CD4-positive, alpha-beta T cell treated with Interleukin-4 for 4 hours (primary cell): ENCODE results near the gene GSG1L.

Source experiments
- DNase-seq: peaks from one replicate; pipeline ENCODE4 v3.0.0-alpha.2; 2020

The GSG1L gene

GRCh38 chr16:27932542-27933135, 130.9 kb downstream of the GSG1L start:
- DNase-seq: no peak

- DNase-seq: no peak
Observed at GRCh38 chr16:27929818-27930217, 133.7 kb downstream of the GSG1L start.

- DNase-seq: no peak
Observed at GRCh38 chr16:27928542-27928941, 135.0 kb downstream of the GSG1L start.

- DNase-seq: no peak
Observed at GRCh38 chr16:27927266-27927901, 136.1 kb downstream of the GSG1L start.

- DNase-seq: no peak
Observed at GRCh38 chr16:27925612-27926011, 137.9 kb downstream of the GSG1L start.

GRCh38 chr16:27924411-27925118, 138.9 kb downstream of the GSG1L start:
- DNase-seq: no peak

- DNase-seq: no peak
Observed at GRCh38 chr16:27923751-27924150, 139.8 kb downstream of the GSG1L start.

GRCh38 chr16:27922433-27922832, 141.1 kb downstream of the GSG1L start:
- no peak for DNase-seq

- DNase-seq: no peak
Observed at GRCh38 chr16:27921134-27921533, 142.4 kb downstream of the GSG1L start.

- DNase-seq: no peak
Observed at GRCh38 chr16:27920391-27920891, 143.1 kb downstream of the GSG1L start.

GRCh38 chr16:27918755-27919154, 144.8 kb downstream of the GSG1L start:
- no peak for DNase-seq

- no peak for DNase-seq
Observed at GRCh38 chr16:27917949-27918348, 145.6 kb downstream of the GSG1L start.

GRCh38 chr16:27911486-27911885, 152.0 kb downstream of the GSG1L start:
- no peak for DNase-seq

- DNase-seq: no peak
Observed at GRCh38 chr16:27907457-27907972, 156.0 kb downstream of the GSG1L start.

- DNase-seq: no peak
Observed at GRCh38 chr16:27906883-27907282, 156.6 kb downstream of the GSG1L start.

- DNase-seq: no peak
Observed at GRCh38 chr16:27903046-27903655, 160.4 kb downstream of the GSG1L start.

GRCh38 chr16:27902551-27902950, 161.0 kb downstream of the GSG1L start:
- DNase-seq: no peak

GRCh38 chr16:27901956-27902355, 161.6 kb downstream of the GSG1L start:
- no peak for DNase-seq

GRCh38 chr16:27899736-27900135, 163.8 kb downstream of the GSG1L start:
- DNase-seq: no peak

GRCh38 chr16:27894386-27894785, 169.1 kb downstream of the GSG1L start:
- no peak for DNase-seq

GRCh38 chr16:27892879-27893278, 170.6 kb downstream of the GSG1L start:
- DNase-seq: no peak

- no peak for DNase-seq
Observed at GRCh38 chr16:27890866-27891265, 172.6 kb downstream of the GSG1L start.

- DNase-seq: no peak
Observed at GRCh38 chr16:27890006-27890405, 173.5 kb downstream of the GSG1L start.
